IMR-90 (cell line): ENCODE data around the gene HES4. TPM values are rescaled to one million over a fixed set of nuclear protein-coding genes. Genes with fewer than 3 reads are reported as not detected.

ENCODE experiments used
- ATAC-seq: fragments of 200-7000 bp; cut with Tn5 transposase; 2 replicates; pipeline ENCODE4 v1.9.1; 2020; ENCODE audit warnings: low read depth, mild to moderate bottlenecking, moderate library complexity
- BruUV-seq: library from RNA; stranded (reverse); fragments of 400-500 nt; replicated peaks from 2 replicates; lab custom pipeline; 2021; lab: Mats Ljungman, UMichigan
- CTCF ChIA-PET: fragments of 300-600 bp; formaldehyde crosslinking; extraction: SDS; loops from one replicate; lab custom pipeline; 2021; ENCODE audit warnings: antibody characterized with exemption; lab: Yijun Ruan, JAX
- POLR2A ChIA-PET: fragments of 300-600 bp; sonication (Branson Sonifier 250); formaldehyde crosslinking; loops from one replicate; lab custom pipeline; 2022; ENCODE audit warnings: antibody characterized with exemption; ENCODE audit not compliant: unreplicated experiment; lab: Charles Lee
- DNase-seq: peaks from one replicate; pipeline ENCODE4 v3.0.0; 2013
- H2AFZ ChIP-seq: replicated peaks from 2 replicates; pipeline ENCODE3; 2013; ENCODE audit warnings: low read length, mild to moderate bottlenecking; ENCODE audit not compliant: poor library complexity
- H2AK5ac ChIP-seq: 2 replicates; pipeline ENCODE4 v1.6.1; 2013; ENCODE audit warnings: low read depth, low read length, inconsistent platforms
- H2AK9ac ChIP-seq: replicated peaks from 2 replicates; pipeline ENCODE3; 2013; ENCODE audit warnings: mild to moderate bottlenecking, low read depth, low read length, moderate library complexity; ENCODE audit not compliant: poor library complexity
- H2BK120ac ChIP-seq: 2 replicates; pipeline ENCODE4 v1.6.1; 2013; ENCODE audit warnings: low read depth, low read length, inconsistent platforms
- H2BK15ac ChIP-seq: 3 replicates; pipeline ENCODE4 v1.6.1; 2013; ENCODE audit warnings: low read depth, low read length, inconsistent platforms
- H2BK20ac ChIP-seq: 2 replicates; pipeline ENCODE4 v1.6.1; 2013; ENCODE audit warnings: low read depth, mild to moderate bottlenecking, inconsistent platforms, low read length, moderate library complexity
- H2BK5ac ChIP-seq: 2 replicates; pipeline ENCODE4 v1.6.1; 2013; ENCODE audit warnings: mild to moderate bottlenecking, low read depth, low read length, inconsistent platforms; ENCODE audit not compliant: poor library complexity, severe bottlenecking
- H3K14ac ChIP-seq: replicated peaks from 2 replicates; pipeline ENCODE4 v1.6.1; 2013; ENCODE audit warnings: low read depth, low read length, inconsistent platforms
- H3K18ac ChIP-seq: 2 replicates; pipeline ENCODE4 v1.6.1; 2013; ENCODE audit warnings: low read depth, low read length, control low read depth
- H3K23ac ChIP-seq: 2 replicates; pipeline ENCODE4 v1.6.1; 2013; ENCODE audit warnings: low read depth, low read length, inconsistent platforms
- H3K27ac ChIP-seq: 2 replicates; pipeline ENCODE4 v1.5.1; 2013; ENCODE audit warnings: mild to moderate bottlenecking, control low read depth, low read length; ENCODE audit not compliant: insufficient read depth
- H3K27me3 ChIP-seq: 2 replicates; pipeline ENCODE4 v1.6.1; 2013; ENCODE audit warnings: low read length; ENCODE audit not compliant: control insufficient read depth, insufficient read depth
- H3K36me3 ChIP-seq: 2 replicates; pipeline ENCODE4 v1.6.1; 2013; ENCODE audit warnings: low read length, mixed read lengths; ENCODE audit not compliant: control insufficient read depth, insufficient read depth
- H3K4ac ChIP-seq: 2 replicates; pipeline ENCODE4 v1.6.1; 2013; ENCODE audit warnings: low read depth, low read length, inconsistent platforms
- H3K4me1 ChIP-seq: 2 replicates; pipeline ENCODE4 v1.6.1; 2013; ENCODE audit warnings: low read length, mixed read lengths; ENCODE audit not compliant: control insufficient read depth, insufficient read depth
- H3K4me2 ChIP-seq: 2 replicates; pipeline ENCODE4 v1.6.1; 2013; ENCODE audit warnings: low read depth, mild to moderate bottlenecking, control low read depth, low read length, moderate library complexity
- H3K4me3 ChIP-seq: 2 replicates; pipeline ENCODE4 v1.5.1; 2013; ENCODE audit warnings: low read depth, mild to moderate bottlenecking, control low read depth, low read length, moderate library complexity; ENCODE audit not compliant: insufficient read depth
- H3K56ac ChIP-seq: 2 replicates; pipeline ENCODE4 v1.6.1; 2013; ENCODE audit warnings: low read length, inconsistent platforms; ENCODE audit not compliant: insufficient read depth; ENCODE audit errors: extremely low read depth
- H3K79me1 ChIP-seq, 2 experiments: 2 replicates each; pipeline ENCODE4 v1.6.1; 2013; ENCODE audit warnings: low read length in 2 of 2, inconsistent platforms in 1 of 2, low read depth in 1 of 2
- H3K9ac ChIP-seq: 2 replicates; pipeline ENCODE4 v1.6.1; 2013; ENCODE audit warnings: low read depth, low read length, control low read depth
- H3K9me1 ChIP-seq: 2 replicates; pipeline ENCODE4 v1.6.1; 2013; ENCODE audit warnings: low read length, inconsistent platforms; ENCODE audit not compliant: insufficient read depth
- H3K9me3 ChIP-seq: 2 replicates; pipeline ENCODE4 v1.6.1; 2013; ENCODE audit warnings: low read length; ENCODE audit not compliant: control insufficient read depth, insufficient read depth
- H4K20me1 ChIP-seq: 2 replicates; pipeline ENCODE4 v1.6.1; 2013; ENCODE audit warnings: low read length, inconsistent platforms; ENCODE audit not compliant: insufficient read depth
- H4K5ac ChIP-seq: 2 replicates; pipeline ENCODE4 v1.6.1; 2013; ENCODE audit warnings: mild to moderate bottlenecking, low read depth, low read length, control low read depth
- H4K8ac ChIP-seq, 2 experiments: 2 replicates each; pipeline ENCODE4 v1.6.1; 2013; ENCODE audit warnings: low read depth in 2 of 2, low read length in 2 of 2, control low read depth in 1 of 2, inconsistent platforms in 1 of 2
- H4K91ac ChIP-seq: 2 replicates; pipeline ENCODE4 v1.6.1; 2013; ENCODE audit warnings: low read depth, low read length, inconsistent platforms; ENCODE audit not compliant: insufficient read depth
- BHLHE40 ChIP-seq: fragments of 150-350 bp; IDR thresholded peaks from 2 replicates; pipeline ENCODE4 v1.6.1; 2016; ENCODE audit warnings: mild to moderate bottlenecking, low read depth, low read length
- CEBPB ChIP-seq: IDR thresholded peaks from 2 replicates; pipeline ENCODE4 v1.6.1; 2012; ENCODE audit warnings: low read depth, low read length, improper control_type of control experiment
- CHD1 ChIP-seq: IDR thresholded peaks from 2 replicates; pipeline ENCODE4 v1.6.1; 2012; ENCODE audit warnings: low read depth, low read length, improper control_type of control experiment
- ELK1 ChIP-seq: fragments of 150-350 bp; IDR thresholded peaks from 2 replicates; pipeline ENCODE4 v1.6.1; 2016; ENCODE audit warnings: low read depth, mild to moderate bottlenecking, low read length, moderate library complexity, borderline replicate concordance
- MAFK ChIP-seq: IDR thresholded peaks from 2 replicates; pipeline ENCODE4 v1.6.1; 2012; ENCODE audit warnings: low read depth, low read length, improper control_type of control experiment
- NFE2L2 ChIP-seq: fragments of 150-350 bp; IDR thresholded peaks from 2 replicates; pipeline ENCODE4 v1.6.1; 2016; ENCODE audit warnings: low read depth, mild to moderate bottlenecking, low read length
- RAD21 ChIP-seq: IDR thresholded peaks from 2 replicates; pipeline ENCODE4 v1.6.1; 2012; ENCODE audit warnings: low read length, improper control_type of control experiment
- RCOR1 ChIP-seq: IDR thresholded peaks from 2 replicates; pipeline ENCODE4 v1.6.1; 2012; ENCODE audit warnings: mild to moderate bottlenecking, low read length, improper control_type of control experiment; ENCODE audit not compliant: insufficient replicate concordance
- RFX5 ChIP-seq: IDR thresholded peaks from 2 replicates; pipeline ENCODE4 v1.8.0; 2012; ENCODE audit warnings: low read depth, mild to moderate bottlenecking, low read length, moderate library complexity
- SMC3 ChIP-seq: fragments of 150-350 bp; IDR thresholded peaks from 2 replicates; pipeline ENCODE4 v1.6.1; 2016; ENCODE audit warnings: low read depth, mild to moderate bottlenecking, antibody characterized with exemption, low read length, moderate library complexity
- USF2 ChIP-seq: fragments of 150-350 bp; IDR thresholded peaks from 2 replicates; pipeline ENCODE4 v1.6.1; 2017; ENCODE audit warnings: mild to moderate bottlenecking, antibody characterized with exemption, low read length, low read depth
- WGBS, 2 experiments: methylation state at CpG; one replicate each; pipeline versions ENCODE4 v1.1.5 to v1.1.7; 2013; ENCODE audit warnings: missing lambda C conversion rate in 2 of 2; ENCODE audit not compliant: insufficient read length in 1 of 2; ENCODE audit errors: extremely low coverage in 2 of 2; 5-methylcytosine and 5-hydroxymethylcytosine counted together
- dilution Hi-C: fragments of 300-500 bp; cut with HindIII; formaldehyde crosslinking; loops from one replicate; pipeline ENCODE4 v1.14.3; 2018; ENCODE audit warnings: low sequenced_read_pairs; ENCODE audit not compliant: unreplicated experiment
- in situ Hi-C: fragments of 300-500 bp; cut with MboI; formaldehyde crosslinking; loops from 3 replicates; pipeline ENCODE4 v1.14.3; 2019; ENCODE audit warnings: low sequenced_read_pairs, inconsistent platforms, mixed read lengths
- intact Hi-C: fragments of 100-400 bp; cut with micrococcal nuclease; formaldehyde crosslinking; loops from 2 replicates; pipeline ENCODE4 v1.10.0; 2022
- polyA plus RNA-seq, 3 experiments: library from polyadenylated mRNA; depleted of rRNA; stranded (reverse); fragments of >200 nt; gene quantifications; 2 replicates each; pipeline ENCODE4 v1.2.3, GENCODE V29; 2012; ENCODE audit warnings: low replicate concordance in 1 of 3
- total RNA-seq: library from RNA; depleted of rRNA; stranded (reverse); fragments of >200 nt; gene quantifications from 2 replicates; pipeline ENCODE4 v1.2.3, GENCODE V29; 2012
- TF ChIP-seq, protein P1 (sequence below): conservative IDR thresholded peaks from 2 replicates; pipeline ENCODE4 v1.5.1; 2012; ENCODE audit warnings: mild to moderate bottlenecking, low read depth, low read length, improper control_type of control experiment

Gene HES4
- total and polyA plus RNA-seq, 2 of the 4 experiments (the other 2 are of a cell fraction), result 1.4 to 11.7 TPM

DNA sequence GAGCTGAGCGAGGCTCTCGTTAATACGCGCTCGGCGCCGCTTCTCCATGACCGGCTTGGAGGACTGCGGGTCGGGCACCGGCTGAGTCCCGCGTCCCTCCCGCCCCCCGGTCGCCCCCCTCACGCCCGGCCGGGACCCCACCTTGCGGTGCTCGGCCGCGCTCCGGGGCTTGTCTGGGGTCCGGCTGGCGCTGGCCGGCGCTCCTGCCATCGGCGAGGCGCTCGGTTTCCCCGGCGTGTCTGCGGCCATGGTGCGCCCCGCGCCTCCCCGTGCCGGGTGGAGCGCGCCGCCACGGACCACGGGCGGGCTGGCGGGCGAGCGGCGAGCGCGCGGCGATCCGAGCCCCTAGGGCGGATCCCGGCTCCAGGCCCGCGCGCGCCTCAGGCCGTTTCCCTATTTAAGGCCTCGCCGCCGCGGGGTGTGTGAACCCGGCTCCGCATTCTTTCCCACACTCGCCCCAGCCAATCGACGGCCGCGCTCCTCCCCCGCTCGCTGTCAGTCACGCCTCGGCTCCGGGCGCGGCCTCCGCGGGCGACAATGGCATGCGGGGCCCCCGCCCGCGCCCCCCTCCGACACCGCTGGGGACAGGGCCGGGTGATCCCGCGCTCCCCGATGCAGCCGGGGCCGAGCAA, at the start of gene HES4 (continued):
- TF ChIP-seq USF2 (no peak), CEBPB (no peak)

- Histone ChIP-seq H3K4me3 (no peak overlapping the region), H3K79me1 (peaks cover 5 to 13% of the 10 kb centered on the region in 2 experiments; a peak in 3 of 4 replicates), H4K91ac (no peak overlapping the region), H2AK5ac (no peak overlapping the region), H3K9me3 (no peaks in the 10 kb centered on the region), H3K36me3 (peaks cover 77% of the 10 kb centered on the region), H3K27me3 (no peaks in the 10 kb centered on the region), H2AFZ (no peak overlapping the region), H3K56ac (no peak overlapping the region), H3K4ac (no peak overlapping the region), H2AK9ac (no peak overlapping the region), H3K9me1 (no peaks in the 10 kb centered on the region), H4K5ac (no peak overlapping the region), H2BK20ac (no peak overlapping the region), H3K27ac (no peak overlapping the region), H2BK5ac (no peak overlapping the region), H3K4me2 (no peak overlapping the region), H3K4me1 (no peaks in the 10 kb centered on the region), H4K20me1 (peaks cover 7% of the 10 kb centered on the region), H3K9ac (no peak overlapping the region), H3K23ac (no peak overlapping the region), H2BK15ac (no peak overlapping the region), H2BK120ac (no peak overlapping the region), H4K8ac (no peak overlapping the region), H3K18ac (no peak overlapping the region), H3K14ac (no peak overlapping the region)
- ATAC-seq (no peak), DNase-seq (no peak)
- dilution Hi-C loops (no loop called here), intact Hi-C loops (no loop called here), in situ Hi-C loops (no loop called here)
- ChIA-PET POLR2A (no interaction called here), CTCF (no interaction called here)
- 96% methylated on average over 11 of the region's 28 CpGs; no CpG with 5 or more reads in 1 of the 2 experiments for WGBS, 2 experiments
- no TSS peak for BruUV-seq
- TF ChIP-seq MAFK (no peak), RCOR1 (no peak), BHLHE40 (no peak), RFX5 (no peak), CHD1 (no peak), SMC3 (no peak), RAD21 (no peak), USF2 (no peak), ELK1 (no peak), NFE2L2 (no peak)
- TF ChIP-seq, protein P1, sequence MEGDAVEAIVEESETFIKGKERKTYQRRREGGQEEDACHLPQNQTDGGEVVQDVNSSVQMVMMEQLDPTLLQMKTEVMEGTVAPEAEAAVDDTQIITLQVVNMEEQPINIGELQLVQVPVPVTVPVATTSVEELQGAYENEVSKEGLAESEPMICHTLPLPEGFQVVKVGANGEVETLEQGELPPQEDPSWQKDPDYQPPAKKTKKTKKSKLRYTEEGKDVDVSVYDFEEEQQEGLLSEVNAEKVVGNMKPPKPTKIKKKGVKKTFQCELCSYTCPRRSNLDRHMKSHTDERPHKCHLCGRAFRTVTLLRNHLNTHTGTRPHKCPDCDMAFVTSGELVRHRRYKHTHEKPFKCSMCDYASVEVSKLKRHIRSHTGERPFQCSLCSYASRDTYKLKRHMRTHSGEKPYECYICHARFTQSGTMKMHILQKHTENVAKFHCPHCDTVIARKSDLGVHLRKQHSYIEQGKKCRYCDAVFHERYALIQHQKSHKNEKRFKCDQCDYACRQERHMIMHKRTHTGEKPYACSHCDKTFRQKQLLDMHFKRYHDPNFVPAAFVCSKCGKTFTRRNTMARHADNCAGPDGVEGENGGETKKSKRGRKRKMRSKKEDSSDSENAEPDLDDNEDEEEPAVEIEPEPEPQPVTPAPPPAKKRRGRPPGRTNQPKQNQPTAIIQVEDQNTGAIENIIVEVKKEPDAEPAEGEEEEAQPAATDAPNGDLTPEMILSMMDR, result no peak
Measured at GRCh38 chr1:1048765-1049164, 48.9 kb upstream of the HES4 start.
